H1 (cell line): Measurements from ENCODE around the gene LTBP3. TPM values are rescaled to one million over a fixed set of nuclear protein-coding genes. Genes with fewer than 3 reads are reported as not detected.
A peak's percentile ranks its signal among the peaks of the same experiment; 100 is the strongest.

Experiments used
- BCL11A ChIP-seq, 2 experiments: IDR thresholded peaks; one replicate each; pipeline ENCODE4 v1.6.1; 2011; ENCODE audit warnings: low read depth in 2 of 2, low read length in 2 of 2, mild to moderate bottlenecking in 2 of 2
- BRCA1 ChIP-seq: IDR thresholded peaks from 2 replicates; pipeline ENCODE4 v1.6.1; 2012; ENCODE audit warnings: low read depth, low read length, improper control_type of control experiment
- CBX8 ChIP-seq: fragments of 300-800, 300-1000 bp; sonication (generic); IDR thresholded peaks from 2 replicates; pipeline ENCODE4 v1.7.1; 2016; ENCODE audit warnings: low read depth, low read length, borderline replicate concordance
- CHD7 ChIP-seq: fragments of 300-600 bp; sonication (generic); IDR thresholded peaks from 2 replicates; pipeline ENCODE4 v1.7.1; 2012; ENCODE audit warnings: low read length, moderate library complexity, mild to moderate bottlenecking, inconsistent platforms; ENCODE audit not compliant: insufficient replicate concordance
- EGR1 ChIP-seq: IDR thresholded peaks from 2 replicates; pipeline ENCODE4 v1.6.1; 2011; ENCODE audit warnings: low read depth, low read length, borderline replicate concordance
- EP300 ChIP-seq, 2 experiments: IDR thresholded peaks; 1 replicate in 1 of 2; 2 replicates in 1 of 2; pipeline ENCODE4 v1.6.1; 2011 to 2012; ENCODE audit warnings: low read depth in 2 of 2, low read length in 2 of 2, mild to moderate bottlenecking in 2 of 2, borderline replicate concordance in 1 of 2, inconsistent platforms in 1 of 2, moderate library complexity in 1 of 2
- JUND ChIP-seq: IDR thresholded peaks from 2 replicates; pipeline ENCODE4 v1.6.1; 2011; ENCODE audit warnings: mild to moderate bottlenecking, improper control_type of control experiment, low read length
- RAD21 ChIP-seq, 2 experiments: IDR thresholded peaks in 1 of 2; conservative IDR thresholded peaks in 1 of 2; 2 replicates each; pipeline ENCODE4 v1.6.1; 2011; ENCODE audit warnings: low read depth in 2 of 2, low read length in 2 of 2, improper control_type of control experiment in 1 of 2, inconsistent platforms in 1 of 2, mild to moderate bottlenecking in 1 of 2, moderate library complexity in 1 of 2
- SP2 ChIP-seq: IDR thresholded peaks from 2 replicates; pipeline ENCODE4 v1.6.1; 2012; ENCODE audit warnings: mild to moderate bottlenecking, low read length, inconsistent platforms
- ZNF274 ChIP-seq: IDR thresholded peaks from 2 replicates; pipeline ENCODE4 v1.7.0; 2012; ENCODE audit warnings: low read length, borderline replicate concordance; ENCODE audit errors: extremely low read depth
- polyA plus RNA-seq, 7 experiments: library from polyadenylated mRNA; depleted of rRNA in 3 of 7; stranded (reverse) in 5 of 7; unstranded in 2 of 7; fragments of >200 nt in 5 of 7; fragments of 200-250 nt in 2 of 7; gene quantifications; 1 replicate in 5 of 7; 2 replicates in 1 of 7; 4 replicates in 1 of 7; pipeline versions ENCODE4 v1.2.1 to v1.2.3, GENCODE V29; 2011 to 2013; ENCODE audit warnings: missing spikeins in 2 of 7, mixed read lengths in 2 of 7
- total RNA-seq: library from RNA; stranded (reverse); fragmentation: NEBNext Ultra II Directional; extraction: Animal tissue kit (Norgen Biotek cat#: 25700); gene quantifications from 2 replicates; pipeline ENCODE4 v1.2.1, GENCODE V29; 2021

The LTBP3 gene
- total and polyA plus RNA-seq, 2 of the 8 experiments (the other 6 are each of a cell fraction or from before 2014, with no cell fraction given): 12.8 to 17.8 TPM

GRCh38 chr11:65498977-65499712 is 59.0 kb downstream of the LTBP3 start, which contains the start of gene MALAT1 (continued):
- TF ChIP-seq CHD7: peak; percentile 84
- TF ChIP-seq CBX8: no peak
- no peak for TF ChIP-seq BRCA1
- TF ChIP-seq ZNF274: no peak
- peak in 1 of 2 experiments; percentile 27; a peak in 1 of 4 replicates for TF ChIP-seq RAD21 (IDR thresholded peaks at IDR 0.05 in 1 of 2, conservative IDR thresholded peaks at IDR 0.05 in 1 of 2; ENCODE audit: low read depth in 2 of 2, low read length in 2 of 2)
- TF ChIP-seq EGR1: peak; percentile 85
- peak; percentile 64 for TF ChIP-seq JUND
- no peak for TF ChIP-seq SP2
- peak in 1 of 2 experiments; percentile 65 for TF ChIP-seq BCL11A (IDR thresholded peaks at IDR 0.05; ENCODE audit: low read depth in 2 of 2, low read length in 2 of 2)
- peak in 1 of 2 experiments; percentile 96; a peak in 2 of 3 replicates for TF ChIP-seq EP300 (IDR thresholded peaks at IDR 0.05; ENCODE audit: borderline replicate concordance in 1 of 2, low read depth in 2 of 2, low read length in 2 of 2)
